ENCODE data around the gene OR5AP2. TPM values are rescaled to one million over a fixed set of nuclear protein-coding genes. Genes with fewer than 3 reads are reported as not detected.
"Not testable (repeated sequence)": the region's sequence is repeated elsewhere in the genome, so short reads cannot be mapped to it uniquely, and the experiment has no call there.

OR5AP2 gene
- not detected for total RNA-seq (ENCODE audit: unreplicated experiment)
- long read RNA-seq: 0 reads

DNA sequence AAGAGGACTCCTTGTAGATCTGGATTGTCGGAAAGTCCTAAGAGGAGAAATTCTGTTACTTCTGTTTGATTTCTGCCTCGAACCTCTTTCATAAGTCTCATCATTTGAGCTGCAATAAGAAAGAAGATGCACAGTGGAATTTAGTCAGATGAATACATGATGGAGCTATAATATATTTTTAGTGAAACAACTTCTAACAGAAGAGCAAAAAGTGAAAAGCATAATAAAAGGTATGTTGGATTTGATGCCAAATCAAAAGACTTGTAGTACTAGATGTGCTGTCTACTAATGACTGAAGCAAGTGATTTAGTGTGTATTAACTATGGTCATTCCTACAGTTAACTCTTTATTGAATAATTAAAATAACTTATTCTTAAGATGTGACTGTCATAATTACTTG is at the start of gene OR5AP2:
TSS of gene OR5AP2 (minus strand) at position 101 of the 400 bp plus-strand sequence. CDS start at position 101, 0 bp downstream.
- Mint-ChIP-seq H3K4me1 (ENCODE audit: low read depth, unreplicated experiment) (no peaks in the 10 kb centered on the region), H3K9me3 (ENCODE audit: unreplicated experiment) (no peaks in the 10 kb centered on the region), H3K27me3 (ENCODE audit: unreplicated experiment) (no peaks in the 10 kb centered on the region), H3K36me3 (ENCODE audit: unreplicated experiment) (no peaks in the 10 kb centered on the region), H3K27ac (ENCODE audit: unreplicated experiment) (no peak within 1 kb of the TSS), H3K4me3 (ENCODE audit: unreplicated experiment) (no peak within 1 kb of the TSS)
- TF ChIP-seq, protein P1, sequence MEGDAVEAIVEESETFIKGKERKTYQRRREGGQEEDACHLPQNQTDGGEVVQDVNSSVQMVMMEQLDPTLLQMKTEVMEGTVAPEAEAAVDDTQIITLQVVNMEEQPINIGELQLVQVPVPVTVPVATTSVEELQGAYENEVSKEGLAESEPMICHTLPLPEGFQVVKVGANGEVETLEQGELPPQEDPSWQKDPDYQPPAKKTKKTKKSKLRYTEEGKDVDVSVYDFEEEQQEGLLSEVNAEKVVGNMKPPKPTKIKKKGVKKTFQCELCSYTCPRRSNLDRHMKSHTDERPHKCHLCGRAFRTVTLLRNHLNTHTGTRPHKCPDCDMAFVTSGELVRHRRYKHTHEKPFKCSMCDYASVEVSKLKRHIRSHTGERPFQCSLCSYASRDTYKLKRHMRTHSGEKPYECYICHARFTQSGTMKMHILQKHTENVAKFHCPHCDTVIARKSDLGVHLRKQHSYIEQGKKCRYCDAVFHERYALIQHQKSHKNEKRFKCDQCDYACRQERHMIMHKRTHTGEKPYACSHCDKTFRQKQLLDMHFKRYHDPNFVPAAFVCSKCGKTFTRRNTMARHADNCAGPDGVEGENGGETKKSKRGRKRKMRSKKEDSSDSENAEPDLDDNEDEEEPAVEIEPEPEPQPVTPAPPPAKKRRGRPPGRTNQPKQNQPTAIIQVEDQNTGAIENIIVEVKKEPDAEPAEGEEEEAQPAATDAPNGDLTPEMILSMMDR (IDR thresholded peaks at IDR 0.05; ENCODE audit: partially characterized antibody, unreplicated experiment): no peak
- no peak for DNase-seq

- not testable (repeated sequence) for H3K36me3 Mint-ChIP-seq (ENCODE audit: unreplicated experiment); DNase-seq; H3K27me3 Mint-ChIP-seq (ENCODE audit: unreplicated experiment); H3K9me3 Mint-ChIP-seq (ENCODE audit: unreplicated experiment); H3K4me3 Mint-ChIP-seq (ENCODE audit: unreplicated experiment); H3K4me1 Mint-ChIP-seq (ENCODE audit: low read depth, unreplicated experiment); H3K27ac Mint-ChIP-seq (ENCODE audit: unreplicated experiment)
These were observed 48.9 kb upstream of the OR5AP2 start for GRCh38 chr11:56691179-56691578.

DNA sequence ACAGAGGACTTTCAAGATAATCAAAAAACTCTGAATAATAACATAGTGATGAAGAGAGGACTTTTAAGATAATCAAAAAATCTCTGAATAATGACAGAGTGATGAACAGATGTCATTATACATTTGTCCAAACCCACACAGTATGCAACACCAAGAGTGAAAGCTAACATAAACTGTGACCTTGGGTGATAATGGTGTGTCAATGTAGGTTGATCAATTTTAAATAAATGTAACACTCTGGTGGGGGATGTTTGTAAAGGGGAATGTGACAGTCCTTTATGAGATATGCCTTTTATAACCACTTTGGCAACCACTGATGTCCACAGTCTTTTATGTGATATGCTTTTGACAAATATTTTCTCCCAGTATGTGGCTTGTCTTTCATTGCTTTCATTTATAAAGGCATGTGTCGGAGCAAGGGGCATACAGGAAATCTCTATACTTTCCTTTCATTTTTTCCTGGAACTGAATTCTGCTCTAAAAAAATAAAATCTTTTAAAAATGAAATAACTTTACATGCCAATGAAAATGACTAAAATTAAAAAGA is 46.4 kb upstream of the OR5AP2 start:
- Mint-ChIP-seq H3K27ac (ENCODE audit: unreplicated experiment) (no peak overlapping the region), H3K36me3 (ENCODE audit: unreplicated experiment) (no peaks in the 10 kb centered on the region), H3K9me3 (ENCODE audit: unreplicated experiment) (no peaks in the 10 kb centered on the region), H3K4me1 (ENCODE audit: low read depth, unreplicated experiment) (no peaks in the 10 kb centered on the region), H3K27me3 (ENCODE audit: unreplicated experiment) (no peaks in the 10 kb centered on the region), H3K4me3 (ENCODE audit: unreplicated experiment) (no peak overlapping the region)
- TF ChIP-seq, protein P1 (IDR thresholded peaks at IDR 0.05; ENCODE audit: partially characterized antibody, unreplicated experiment): no peak
- DNase-seq: no peak

DNA sequence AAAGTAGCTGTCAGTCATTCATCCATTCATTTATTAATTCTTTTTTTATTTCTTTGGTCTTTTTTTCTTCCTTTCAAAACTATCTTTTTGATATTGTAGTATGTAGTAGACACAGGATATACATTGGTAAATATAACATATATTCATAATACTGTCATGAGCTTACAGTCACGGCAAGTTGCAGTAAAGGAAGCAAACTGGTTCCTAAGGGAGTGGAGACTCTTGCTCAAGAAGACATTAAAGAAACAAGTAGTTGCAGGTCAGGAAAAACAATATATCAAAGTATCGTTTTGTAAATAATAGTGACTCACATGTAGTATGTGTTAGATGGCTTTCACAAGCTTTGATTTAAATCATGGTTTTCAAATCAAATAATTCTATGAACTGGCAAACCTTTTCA is 28.7 kb upstream of the OR5AP2 start:
- H3K9me3 Mint-ChIP-seq (ENCODE audit: unreplicated experiment): peaks cover 3% of the 10 kb centered on the region
- H3K4me1 Mint-ChIP-seq (ENCODE audit: low read depth, unreplicated experiment): no peaks in the 10 kb centered on the region
- TF ChIP-seq, protein P1 (IDR thresholded peaks at IDR 0.05; ENCODE audit: partially characterized antibody, unreplicated experiment): no peak
- H3K36me3 Mint-ChIP-seq (ENCODE audit: unreplicated experiment): no peaks in the 10 kb centered on the region
- DNase-seq: no peak
- no peak overlapping the region for H3K27ac Mint-ChIP-seq (ENCODE audit: unreplicated experiment)
- H3K27me3 Mint-ChIP-seq (ENCODE audit: unreplicated experiment): no peaks in the 10 kb centered on the region
- H3K4me3 Mint-ChIP-seq (ENCODE audit: unreplicated experiment): no peak overlapping the region

GRCh38 chr11:56663386-56663785 is 21.1 kb upstream of the OR5AP2 start, which contains the start of gene OR5AR1:
OR5AR1 (plus strand) TSS chr11:56663686; CDS start chr11:56663686, 0 bp downstream.
- no peaks in the 10 kb centered on the region for H3K27me3 Mint-ChIP-seq (ENCODE audit: unreplicated experiment)
- no peaks in the 10 kb centered on the region for H3K36me3 Mint-ChIP-seq (ENCODE audit: unreplicated experiment)
- DNase-seq: no peak
- no peak within 1 kb of the TSS for H3K4me3 Mint-ChIP-seq (ENCODE audit: unreplicated experiment)
- no peak within 1 kb of the TSS for H3K27ac Mint-ChIP-seq (ENCODE audit: unreplicated experiment)
- TF ChIP-seq, protein P1 (IDR thresholded peaks at IDR 0.05; ENCODE audit: partially characterized antibody, unreplicated experiment): no peak
- H3K4me1 Mint-ChIP-seq (ENCODE audit: low read depth, unreplicated experiment): no peaks in the 10 kb centered on the region
- no peaks in the 10 kb centered on the region for H3K9me3 Mint-ChIP-seq (ENCODE audit: unreplicated experiment)
